Vagina (tissue), 2 donors: ENCODE measurements around the gene MYH9. TPM values are rescaled to one million over a fixed set of nuclear protein-coding genes. Genes with fewer than 3 reads are reported as not detected.
A peak's percentile ranks its signal among the peaks of the same experiment; 100 is the strongest.

Experiments
- DNase-seq, 2 donors: peaks; one replicate each; pipeline ENCODE4 v3.0.0-alpha.2; 2017; ENCODE audit errors: extremely low spot score in 2 of 2
- H3K27ac ChIP-seq: fragments of 200-600 bp; sonication (generic); one replicate; pipeline ENCODE4 v1.5.1; 2019
- H3K27me3 ChIP-seq: fragments of 200-600 bp; sonication (generic); one replicate; pipeline ENCODE4 v1.5.1; 2019
- H3K36me3 ChIP-seq, 2 donors: fragments of 200-600 bp; sonication (generic); one replicate each; pipeline ENCODE4 v1.5.1; 2017 to 2019
- H3K4me1 ChIP-seq: fragments of 200-600 bp; sonication (generic); one replicate; pipeline ENCODE4 v1.5.1; 2019
- H3K4me3 ChIP-seq, 2 donors: fragments of 200-600 bp; sonication (generic); 1 replicate in 1 of 2; 2 replicates in 1 of 2; pipeline ENCODE4 v1.5.1; 2016 to 2019
- H3K9me3 ChIP-seq: fragments of 200-600 bp; sonication (generic); one replicate; pipeline ENCODE4 v1.5.1; 2019
- CTCF ChIP-seq, 3 experiments: fragments of 450-650 bp in 2 of 3; fragments of 200-600 bp in 1 of 3; sonication (generic) in 1 of 3; IDR thresholded peaks; one replicate each; pipeline ENCODE4 v1.5.1; 2017 to 2019; ENCODE audit warnings: antibody characterized with exemption in 3 of 3, mild to moderate bottlenecking in 2 of 3, moderate library complexity in 2 of 3
- POLR2A ChIP-seq, 2 donors: fragments of 450-650 bp; IDR thresholded peaks; one replicate each; pipeline ENCODE4 v1.6.1; 2017; ENCODE audit warnings: antibody characterized with exemption in 2 of 2, mild to moderate bottlenecking in 2 of 2, moderate library complexity in 2 of 2
- POLR2AphosphoS5 ChIP-seq, 2 donors: sonication (generic); formaldehyde crosslinking; IDR thresholded peaks; one replicate each; pipeline ENCODE4 v1.9.0; 2017; ENCODE audit warnings: antibody characterized with exemption in 2 of 2, mild to moderate bottlenecking in 2 of 2, low read depth in 1 of 2; ENCODE audit not compliant: insufficient read depth in 1 of 2
- intact Hi-C: fragments of 100-400 bp; cut with DNase I; formaldehyde crosslinking; loops from one replicate; pipeline ENCODE4 v1.15.1; 2023
- total RNA-seq: library from RNA; depleted of rRNA; stranded (reverse); fragments of >200 nt; gene quantifications from one replicate; pipeline ENCODE4 v1.2.3, GENCODE V29; 2016

Gene MYH9
- total RNA-seq, 1 donor from 2014 or later = 333 TPM

- Histone ChIP-seq H3K27me3 (no peaks in the 10 kb centered on the region), H3K4me3 (no peak overlapping the region), H3K4me1 (peaks cover 48% of the 10 kb centered on the region), H3K36me3 (peaks cover 0 to 82% of the 10 kb centered on the region in 2 donors), H3K27ac (peak overlapping the region; percentile 97), H3K9me3 (no peaks in the 10 kb centered on the region)
- DNase-seq = no peak
- intact Hi-C loops = loop anchor here (5.0 kb wide), 1 partner anchor 55 kb away; no protein-coding TSS in a partner anchor
- no peak for TF ChIP-seq POLR2AphosphoS5 (IDR thresholded peaks at IDR 0.05; ENCODE audit: insufficient read depth in 1 of 2, low read depth in 1 of 2)
- TF ChIP-seq POLR2A (IDR thresholded peaks at IDR 0.05) = no peak
- TF ChIP-seq CTCF (IDR thresholded peaks at IDR 0.05) = no peak
Observed at GRCh38 chr22:36322602-36322915, 65.2 kb downstream of the MYH9 start.

DNA sequence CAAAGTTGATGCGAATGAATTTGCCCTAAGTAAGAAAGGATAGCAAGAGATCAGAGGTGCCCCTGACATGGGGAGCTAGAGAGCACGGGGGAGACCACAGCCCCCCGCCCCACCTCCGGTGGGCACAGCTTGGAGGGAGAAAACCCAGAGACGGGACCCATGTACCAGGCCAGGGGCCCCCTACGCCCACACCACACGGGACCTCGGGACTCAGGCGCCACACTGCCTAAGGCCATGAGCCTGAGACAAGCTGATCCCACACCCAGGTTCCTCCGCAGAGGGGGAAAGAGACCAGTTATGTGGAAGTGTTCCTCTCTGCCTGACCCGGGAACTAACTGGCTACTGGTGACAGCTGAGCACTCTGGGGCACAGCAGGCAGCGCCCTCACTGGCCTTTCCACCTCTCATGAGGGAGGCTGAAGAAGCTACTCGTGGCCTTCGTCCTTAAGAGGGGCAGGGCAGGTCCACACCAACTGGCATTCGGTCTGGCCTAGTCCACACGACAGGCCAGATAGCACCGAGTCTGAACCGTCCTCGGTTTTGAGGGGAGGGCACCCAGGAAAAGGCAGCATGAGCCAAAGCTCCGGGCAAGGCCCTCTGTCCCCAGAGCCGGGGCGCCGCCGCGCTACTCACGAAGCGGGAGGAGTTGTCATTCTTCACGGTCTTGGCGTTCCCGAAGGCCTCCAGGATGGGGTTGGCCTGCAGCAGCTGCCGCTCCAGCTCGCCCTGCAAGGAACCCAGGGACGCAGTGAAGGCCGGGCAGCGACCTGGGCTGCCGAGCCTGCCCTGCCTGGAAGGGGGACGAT, 65.8 kb downstream of the MYH9 start:
- peaks cover under 1 to 82% of the 10 kb centered on the region in 2 donors for H3K36me3 ChIP-seq
- H3K27me3 ChIP-seq = no peaks in the 10 kb centered on the region
- no peak for DNase-seq
- H3K9me3 ChIP-seq = no peaks in the 10 kb centered on the region
- peak in 1 of 2 donors; percentile 38 for TF ChIP-seq POLR2AphosphoS5 (IDR thresholded peaks at IDR 0.05; ENCODE audit: insufficient read depth in 1 of 2, low read depth in 1 of 2)
- TF ChIP-seq POLR2A (IDR thresholded peaks at IDR 0.05) = no peak
- H3K4me1 ChIP-seq = peaks cover 43% of the 10 kb centered on the region
- H3K27ac ChIP-seq = peak overlapping the region; percentile 97
- intact Hi-C loops = loop anchor here (5.0 kb wide), 1 partner anchor 55 kb away; no protein-coding TSS in a partner anchor
- no peak overlapping the region for H3K4me3 ChIP-seq

- Histone ChIP-seq H3K27me3 (no peaks in the 10 kb centered on the region), H3K9me3 (no peaks in the 10 kb centered on the region), H3K27ac (peak overlapping the region; percentile 97), H3K4me1 (peaks cover 29% of the 10 kb centered on the region), H3K4me3 (no peak overlapping the region), H3K36me3 (peaks cover 3 to 81% of the 10 kb centered on the region in 2 donors)
- DNase-seq = no peak
- no peak for TF ChIP-seq CTCF (IDR thresholded peaks at IDR 0.05)
- TF ChIP-seq POLR2A (IDR thresholded peaks at IDR 0.05) = no peak
- no peak for TF ChIP-seq POLR2AphosphoS5 (IDR thresholded peaks at IDR 0.05; ENCODE audit: insufficient read depth in 1 of 2, low read depth in 1 of 2)
- intact Hi-C loops = loop anchor here (5.0 kb wide), 1 partner anchor 57 kb away; no protein-coding TSS in a partner anchor
Observed at GRCh38 chr22:36320553-36320952, 67.2 kb downstream of the MYH9 start.

GRCh38 chr22:36319595-36320497, 67.9 kb downstream of the MYH9 start:
- H3K27ac ChIP-seq = peak overlapping the region; percentile 97
- no peak for DNase-seq
- H3K9me3 ChIP-seq = no peaks in the 10 kb centered on the region
- no peak overlapping the region for H3K4me3 ChIP-seq
- no peaks in the 10 kb centered on the region for H3K27me3 ChIP-seq
- no peak for TF ChIP-seq POLR2A (IDR thresholded peaks at IDR 0.05)
- no peak for TF ChIP-seq CTCF (IDR thresholded peaks at IDR 0.05)
- TF ChIP-seq POLR2AphosphoS5 (IDR thresholded peaks at IDR 0.05; ENCODE audit: insufficient read depth in 1 of 2, low read depth in 1 of 2) = peak in 1 of 2 donors; percentile 51
- intact Hi-C loops = loop anchor here (5.0 kb wide), 1 partner anchor 57 kb away; no protein-coding TSS in a partner anchor
- peaks cover 22% of the 10 kb centered on the region for H3K4me1 ChIP-seq
- H3K36me3 ChIP-seq = peaks cover 3 to 87% of the 10 kb centered on the region in 2 donors

GRCh38 chr22:36318442-36318841, 69.3 kb downstream of the MYH9 start:
- intact Hi-C loops = no loop called here
- no peak for TF ChIP-seq POLR2A (IDR thresholded peaks at IDR 0.05)
- TF ChIP-seq CTCF (IDR thresholded peaks at IDR 0.05) = no peak
- TF ChIP-seq POLR2AphosphoS5 (IDR thresholded peaks at IDR 0.05; ENCODE audit: insufficient read depth in 1 of 2, low read depth in 1 of 2) = peak in 1 of 2 donors; percentile 25
- H3K4me3 ChIP-seq = no peak overlapping the region
- peaks cover 3 to 92% of the 10 kb centered on the region in 2 donors for H3K36me3 ChIP-seq
- H3K27me3 ChIP-seq = no peaks in the 10 kb centered on the region
- no peaks in the 10 kb centered on the region for H3K9me3 ChIP-seq
- H3K4me1 ChIP-seq = peaks cover 8% of the 10 kb centered on the region
- peak overlapping the region; percentile 40 for H3K27ac ChIP-seq
- no peak for DNase-seq
